Activated CD8-positive, alpha-beta memory T cell treated with anti-CD3 and anti-CD28 coated beads for 1 hour (primary cell): ENCODE results near the gene INSYN2B.

Experiments
- DNase-seq, 2 donors: peaks; one replicate each; pipeline ENCODE4 v3.0.0-alpha.2; 2020; ENCODE audit warnings: low read depth in 1 of 2; ENCODE audit errors: extremely low read depth in 1 of 2

INSYN2B gene

GRCh38 chr5:169895926-169896325 is 84.4 kb downstream of the INSYN2B start:
- DNase-seq, result no peak

- no peak for DNase-seq
Observed at GRCh38 chr5:169893571-169893970, 86.7 kb downstream of the INSYN2B start.

GRCh38 chr5:169893010-169893409 is 87.3 kb downstream of the INSYN2B start:
- no peak for DNase-seq

GRCh38 chr5:169889572-169889971 is 90.7 kb downstream of the INSYN2B start:
- no peak for DNase-seq

GRCh38 chr5:169886677-169887076 is 93.6 kb downstream of the INSYN2B start:
- DNase-seq, result no peak

GRCh38 chr5:169886033-169886432 is 94.3 kb downstream of the INSYN2B start:
- DNase-seq, result no peak

GRCh38 chr5:169881702-169882303 is 98.5 kb downstream of the INSYN2B start:
- DNase-seq, result no peak

GRCh38 chr5:169880785-169881184 is 99.5 kb downstream of the INSYN2B start:
- no peak for DNase-seq

- DNase-seq, result no peak
Observed at GRCh38 chr5:169880012-169880663, 100.2 kb downstream of the INSYN2B start.

GRCh38 chr5:169876386-169876785 is 103.9 kb downstream of the INSYN2B start:
- no peak for DNase-seq

- no peak for DNase-seq
Observed at GRCh38 chr5:169875731-169876130, 104.6 kb downstream of the INSYN2B start.

GRCh38 chr5:169875091-169875728 is 105.1 kb downstream of the INSYN2B start:
- DNase-seq, result no peak

- DNase-seq, result no peak
Observed at GRCh38 chr5:169874621-169875020, 105.7 kb downstream of the INSYN2B start.

GRCh38 chr5:169873642-169874041 is 106.7 kb downstream of the INSYN2B start:
- DNase-seq, result no peak

GRCh38 chr5:169871826-169872490 is 108.3 kb downstream of the INSYN2B start:
- no peak for DNase-seq

- no peak for DNase-seq
Observed at GRCh38 chr5:169870211-169870610, 110.1 kb downstream of the INSYN2B start.

- DNase-seq, result no peak
Observed at GRCh38 chr5:169869066-169869465, 111.2 kb downstream of the INSYN2B start.

GRCh38 chr5:169867347-169867746 is 112.9 kb downstream of the INSYN2B start:
- no peak for DNase-seq

- DNase-seq, result no peak
Observed at GRCh38 chr5:169864483-169864882, 115.8 kb downstream of the INSYN2B start.

- DNase-seq, result no peak
Observed at GRCh38 chr5:169862391-169862811, 117.9 kb downstream of the INSYN2B start.

- DNase-seq, result no peak
Observed at GRCh38 chr5:169861934-169862333, 118.4 kb downstream of the INSYN2B start.

- no peak for DNase-seq
Observed at GRCh38 chr5:169861433-169861832, 118.9 kb downstream of the INSYN2B start.
